ENCODE measurements around the gene NUDC. TPM values are rescaled to one million over a fixed set of nuclear protein-coding genes. Genes with fewer than 3 reads are reported as not detected.

NUDC gene
- total and polyA plus RNA-seq, 2 of the 4 experiments (the other 2 are of a cell fraction) = 34.8 to 89.8 TPM

GRCh38 chr1:26879793-26880192 is 41.8 kb upstream of the NUDC start:
- H3K79me1 ChIP-seq (ENCODE audit: low read depth in 1 of 2, low read length in 2 of 2) = peaks cover 27 to 28% of the 10 kb centered on the region in 2 experiments
- no peak overlapping the region for H3K18ac ChIP-seq (ENCODE audit: low read depth, low read length)
- no peak overlapping the region for H4K8ac ChIP-seq (ENCODE audit: low read depth in 2 of 2, low read length in 2 of 2)
- no peaks in the 10 kb centered on the region for H3K9me3 ChIP-seq (ENCODE audit: control insufficient read depth, insufficient read depth, low read length)
- H2BK20ac ChIP-seq (ENCODE audit: low read depth, low read length) = no peak overlapping the region
- in situ Hi-C loops (cut with MboI; ENCODE audit: low sequenced_read_pairs) = loop anchor here (10.0 kb wide), 1 partner anchor 275 kb away; no protein-coding TSS in a partner anchor
- peaks cover 54% of the 10 kb centered on the region for H3K36me3 ChIP-seq (ENCODE audit: control insufficient read depth, insufficient read depth, low read length)
- no TSS peak for BruUV-seq (replicated peaks)
- no peak overlapping the region for H3K14ac ChIP-seq (replicated peaks; ENCODE audit: low read depth, low read length)
- H3K23ac ChIP-seq (ENCODE audit: low read depth, low read length) = no peak overlapping the region
- peak overlapping the region; percentile 37 for H2AK9ac ChIP-seq (replicated peaks; ENCODE audit: low read depth, low read length, poor library complexity)
- no peak overlapping the region for H3K27ac ChIP-seq (ENCODE audit: insufficient read depth, low read length)
- DNase-seq (no peak), ATAC-seq (ENCODE audit: low read depth) (no peak)
- dilution Hi-C loops (cut with HindIII; ENCODE audit: low sequenced_read_pairs, unreplicated experiment) = no loop called here
- no peak overlapping the region for H2AFZ ChIP-seq (replicated peaks; ENCODE audit: low read length, poor library complexity)
- no peak overlapping the region for H2BK15ac ChIP-seq (ENCODE audit: low read depth, low read length)
- TF ChIP-seq MXI1 (IDR thresholded peaks at IDR 0.05; ENCODE audit: borderline replicate concordance, low read depth, low read length) (no peak), ELK1 (IDR thresholded peaks at IDR 0.05; ENCODE audit: borderline replicate concordance, low read depth, low read length) (no peak), RAD21 (IDR thresholded peaks at IDR 0.05; ENCODE audit: low read length) (no peak), FOS (IDR thresholded peaks at IDR 0.05; ENCODE audit: low read depth, low read length) (no peak), NFE2L2 (IDR thresholded peaks at IDR 0.05; ENCODE audit: low read depth, low read length) (no peak)
- no CpG with 5 or more reads among the region's 4 CpGs for WGBS, 2 experiments (ENCODE audit: extremely low coverage in 2 of 2, insufficient read length in 1 of 2)
- POLR2A ChIA-PET (ENCODE audit: unreplicated experiment) = no interaction called here
- no peaks in the 10 kb centered on the region for H3K4me1 ChIP-seq (ENCODE audit: control insufficient read depth, insufficient read depth, low read length)
- intact Hi-C loops (cut with micrococcal nuclease) = loop anchor here (2.0 kb wide), 1 partner anchor 15 kb away; no protein-coding TSS in a partner anchor
- no peak overlapping the region for H4K91ac ChIP-seq (ENCODE audit: insufficient read depth, low read depth, low read length)
- H3K27me3 ChIP-seq (ENCODE audit: control insufficient read depth, insufficient read depth, low read length) = no peaks in the 10 kb centered on the region
- H4K20me1 ChIP-seq (ENCODE audit: insufficient read depth, low read length) = peaks cover 9% of the 10 kb centered on the region; the same call in 1 of the 2 replicates
- H4K5ac ChIP-seq (ENCODE audit: low read depth, low read length) = no peak overlapping the region
- no peaks in the 10 kb centered on the region for H3K9me1 ChIP-seq (ENCODE audit: insufficient read depth, low read length)
- H3K4me3 ChIP-seq (ENCODE audit: insufficient read depth, low read depth, low read length) = no peak overlapping the region
- H2BK120ac ChIP-seq (ENCODE audit: low read depth, low read length) = no peak overlapping the region
- H3K4me2 ChIP-seq (ENCODE audit: low read depth, low read length) = no peak overlapping the region
- H2BK5ac ChIP-seq (ENCODE audit: low read depth, low read length, poor library complexity, severe bottlenecking) = no peak overlapping the region
- no peak overlapping the region for H2AK5ac ChIP-seq (ENCODE audit: low read depth, low read length)
- no peak overlapping the region for H3K4ac ChIP-seq (ENCODE audit: low read depth, low read length)
- CTCF ChIA-PET = interaction anchor here (1.5 kb wide), 1 partner anchor 30 kb away, joined by 3 read pairs; no protein-coding TSS in a partner anchor
- no peak overlapping the region for H3K9ac ChIP-seq (ENCODE audit: low read depth, low read length)
- no peak overlapping the region for H3K56ac ChIP-seq (ENCODE audit: extremely low read depth, insufficient read depth, low read length)

Measured in IMR-90 (cell line).